Measurements from ENCODE around the gene OSTN.

The OSTN gene

DNA sequence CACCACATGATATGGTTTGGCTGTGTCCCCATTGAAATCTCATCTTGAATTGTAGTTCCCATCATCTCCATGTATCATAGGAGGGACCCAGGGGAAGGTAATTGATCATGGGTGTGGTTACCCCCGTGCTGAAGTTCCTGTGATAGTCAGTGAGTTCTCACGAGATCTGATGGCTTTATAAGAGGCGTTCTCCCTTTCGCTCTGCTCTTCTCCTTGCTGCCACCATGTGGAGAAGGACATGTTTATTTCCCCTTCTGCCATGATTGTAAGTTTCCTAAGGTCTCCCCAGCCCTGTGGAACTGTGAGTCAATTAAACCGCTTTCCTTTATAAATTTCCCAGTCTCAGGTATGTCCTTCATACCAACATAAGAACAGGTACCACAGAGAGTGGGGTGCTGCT lies 21.9 kb downstream of the OSTN start:
- TF ChIP-seq ISL1 (CRISPR knock-in tag; IDR thresholded peaks at IDR 0.05) (no peak), ARNTL (CRISPR knock-in tag; IDR thresholded peaks at IDR 0.05; ENCODE audit: borderline replicate concordance, low read depth) (no peak), RARB (CRISPR knock-in tag; IDR thresholded peaks at IDR 0.05) (no peak), CSDC2 (CRISPR knock-in tag; IDR thresholded peaks at IDR 0.05) (no peak), OSR1 (CRISPR knock-in tag; IDR thresholded peaks at IDR 0.05) (no peak), ZFP30 (CRISPR knock-in tag; IDR thresholded peaks at IDR 0.05) (no peak)
- TF ChIP-seq, protein P1, sequence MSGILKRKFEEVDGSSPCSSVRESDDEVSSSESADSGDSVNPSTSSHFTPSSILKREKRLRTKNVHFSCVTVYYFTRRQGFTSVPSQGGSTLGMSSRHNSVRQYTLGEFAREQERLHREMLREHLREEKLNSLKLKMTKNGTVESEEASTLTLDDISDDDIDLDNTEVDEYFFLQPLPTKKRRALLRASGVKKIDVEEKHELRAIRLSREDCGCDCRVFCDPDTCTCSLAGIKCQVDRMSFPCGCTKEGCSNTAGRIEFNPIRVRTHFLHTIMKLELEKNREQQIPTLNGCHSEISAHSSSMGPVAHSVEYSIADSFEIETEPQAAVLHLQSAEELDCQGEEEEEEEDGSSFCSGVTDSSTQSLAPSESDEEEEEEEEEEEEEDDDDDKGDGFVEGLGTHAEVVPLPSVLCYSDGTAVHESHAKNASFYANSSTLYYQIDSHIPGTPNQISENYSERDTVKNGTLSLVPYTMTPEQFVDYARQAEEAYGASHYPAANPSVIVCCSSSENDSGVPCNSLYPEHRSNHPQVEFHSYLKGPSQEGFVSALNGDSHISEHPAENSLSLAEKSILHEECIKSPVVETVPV (CRISPR knock-in tag; IDR thresholded peaks at IDR 0.05) = no peak
- no peak for ATAC-seq

DNA sequence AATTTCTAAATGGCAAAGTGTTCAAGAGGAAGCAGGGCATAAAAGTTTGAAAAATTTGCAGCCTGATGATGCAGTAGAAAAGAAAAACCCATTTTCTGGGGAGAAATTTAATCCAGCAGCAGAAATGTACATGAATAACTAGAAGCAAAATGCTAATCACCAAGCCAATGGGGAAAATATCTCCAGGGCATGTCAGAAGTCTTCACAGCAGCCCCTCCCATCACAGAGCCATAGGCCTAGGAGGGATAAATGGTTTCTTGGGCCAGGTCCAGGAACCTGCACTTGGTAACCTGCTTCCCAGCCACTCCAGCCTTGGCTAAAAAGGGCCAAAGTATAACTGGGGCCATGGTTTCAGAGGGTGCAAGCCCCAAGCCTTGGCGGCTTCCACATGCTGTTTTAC lies 22.6 kb downstream of the OSTN start:
- TF ChIP-seq ZFP3 (CRISPR knock-in tag; IDR thresholded peaks at IDR 0.05) (no peak), SNAI2 (CRISPR knock-in tag; IDR thresholded peaks at IDR 0.05) (no peak), ISL1 (CRISPR knock-in tag; IDR thresholded peaks at IDR 0.05) (no peak), ZNF70 (CRISPR knock-in tag; IDR thresholded peaks at IDR 0.05) (no peak), ZNF8 (CRISPR knock-in tag; IDR thresholded peaks at IDR 0.05) (no peak)
- TF ChIP-seq, protein P2, sequence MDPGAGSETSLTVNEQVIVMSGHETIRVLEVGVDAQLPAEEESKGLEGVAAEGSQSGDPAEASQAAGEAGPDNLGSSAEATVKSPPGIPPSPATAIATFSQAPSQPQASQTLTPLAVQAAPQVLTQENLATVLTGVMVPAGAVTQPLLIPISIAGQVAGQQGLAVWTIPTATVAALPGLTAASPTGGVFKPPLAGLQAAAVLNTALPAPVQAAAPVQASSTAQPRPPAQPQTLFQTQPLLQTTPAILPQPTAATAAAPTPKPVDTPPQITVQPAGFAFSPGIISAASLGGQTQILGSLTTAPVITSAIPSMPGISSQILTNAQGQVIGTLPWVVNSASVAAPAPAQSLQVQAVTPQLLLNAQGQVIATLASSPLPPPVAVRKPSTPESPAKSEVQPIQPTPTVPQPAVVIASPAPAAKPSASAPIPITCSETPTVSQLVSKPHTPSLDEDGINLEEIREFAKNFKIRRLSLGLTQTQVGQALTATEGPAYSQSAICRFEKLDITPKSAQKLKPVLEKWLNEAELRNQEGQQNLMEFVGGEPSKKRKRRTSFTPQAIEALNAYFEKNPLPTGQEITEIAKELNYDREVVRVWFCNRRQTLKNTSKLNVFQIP (CRISPR knock-in tag; IDR thresholded peaks at IDR 0.05; ENCODE audit: borderline replicate concordance, low read depth) = no peak
- no peak for ATAC-seq

DNA sequence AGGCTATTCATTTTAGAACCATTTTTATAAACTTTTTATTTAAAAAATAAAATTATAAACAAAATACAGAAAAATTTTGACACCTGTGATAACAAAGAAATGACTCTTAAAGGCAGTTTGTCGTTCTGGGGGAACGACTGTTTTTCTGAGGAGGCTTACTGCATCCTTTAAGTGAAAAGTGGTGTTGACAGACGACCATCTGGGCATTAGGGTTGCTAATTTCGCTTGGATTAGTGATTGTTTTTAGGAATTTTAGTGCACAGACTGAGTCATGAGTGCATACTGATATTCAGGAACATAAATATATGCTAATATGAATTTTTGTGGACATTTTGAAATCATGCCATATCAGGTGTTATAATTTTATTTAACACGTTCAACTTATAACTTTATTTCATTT lies 28.5 kb downstream of the OSTN start:
- TF ChIP-seq GLIS3 (CRISPR knock-in tag; IDR thresholded peaks at IDR 0.05) (no peak), SNAI2 (CRISPR knock-in tag; IDR thresholded peaks at IDR 0.05) (no peak), OSR1 (CRISPR knock-in tag; IDR thresholded peaks at IDR 0.05) (no peak), PPARA (CRISPR knock-in tag; IDR thresholded peaks at IDR 0.05; ENCODE audit: borderline replicate concordance) (no peak), ZNF70 (CRISPR knock-in tag; IDR thresholded peaks at IDR 0.05) (no peak), BACH2 (CRISPR knock-in tag; IDR thresholded peaks at IDR 0.05; ENCODE audit: borderline replicate concordance) (no peak), ZFP30 (CRISPR knock-in tag; IDR thresholded peaks at IDR 0.05) (no peak), ZNF565 (CRISPR knock-in tag; conservative IDR thresholded peaks at IDR 0.05; ENCODE audit: low read depth) (no peak), ZC3H10 (CRISPR knock-in tag; IDR thresholded peaks at IDR 0.05) (no peak), ISL1 (CRISPR knock-in tag; IDR thresholded peaks at IDR 0.05) (no peak), TOX (CRISPR knock-in tag; IDR thresholded peaks at IDR 0.05; ENCODE audit: borderline replicate concordance) (no peak), ZFP3 (CRISPR knock-in tag; IDR thresholded peaks at IDR 0.05) (no peak)
- TF ChIP-seq, protein P1 (CRISPR knock-in tag; IDR thresholded peaks at IDR 0.05) = no peak
- TF ChIP-seq, protein P2 (CRISPR knock-in tag; IDR thresholded peaks at IDR 0.05; ENCODE audit: borderline replicate concordance, low read depth) = no peak
- TF ChIP-seq, protein P3, sequence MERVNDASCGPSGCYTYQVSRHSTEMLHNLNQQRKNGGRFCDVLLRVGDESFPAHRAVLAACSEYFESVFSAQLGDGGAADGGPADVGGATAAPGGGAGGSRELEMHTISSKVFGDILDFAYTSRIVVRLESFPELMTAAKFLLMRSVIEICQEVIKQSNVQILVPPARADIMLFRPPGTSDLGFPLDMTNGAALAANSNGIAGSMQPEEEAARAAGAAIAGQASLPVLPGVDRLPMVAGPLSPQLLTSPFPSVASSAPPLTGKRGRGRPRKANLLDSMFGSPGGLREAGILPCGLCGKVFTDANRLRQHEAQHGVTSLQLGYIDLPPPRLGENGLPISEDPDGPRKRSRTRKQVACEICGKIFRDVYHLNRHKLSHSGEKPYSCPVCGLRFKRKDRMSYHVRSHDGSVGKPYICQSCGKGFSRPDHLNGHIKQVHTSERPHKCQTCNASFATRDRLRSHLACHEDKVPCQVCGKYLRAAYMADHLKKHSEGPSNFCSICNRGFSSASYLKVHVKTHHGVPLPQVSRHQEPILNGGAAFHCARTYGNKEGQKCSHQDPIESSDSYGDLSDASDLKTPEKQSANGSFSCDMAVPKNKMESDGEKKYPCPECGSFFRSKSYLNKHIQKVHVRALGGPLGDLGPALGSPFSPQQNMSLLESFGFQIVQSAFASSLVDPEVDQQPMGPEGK (CRISPR knock-in tag; IDR thresholded peaks at IDR 0.05; ENCODE audit: borderline replicate concordance) = no peak

DNA sequence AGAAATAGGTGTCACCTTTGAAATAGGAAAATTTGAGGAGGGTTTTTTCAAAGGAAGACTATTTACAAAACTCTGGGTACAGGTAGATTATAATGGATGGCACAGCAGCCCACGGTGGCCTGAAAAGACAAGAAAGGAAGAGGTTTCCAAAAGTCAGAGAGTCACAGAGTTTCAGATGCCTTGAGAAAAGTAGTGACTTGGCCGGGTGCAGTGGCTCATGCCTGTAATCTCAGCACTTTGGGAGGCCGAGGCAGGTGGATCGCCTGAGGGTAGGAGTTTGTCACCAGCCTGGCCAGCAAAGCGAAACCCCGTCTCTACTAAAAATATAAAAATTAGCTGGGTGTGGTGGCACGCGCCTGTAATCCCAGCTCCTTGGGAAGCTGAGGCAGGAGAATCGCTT lies 35.2 kb downstream of the OSTN start:
- ATAC-seq = no peak
- TF ChIP-seq GLIS3 (CRISPR knock-in tag; IDR thresholded peaks at IDR 0.05) (no peak), OSR1 (CRISPR knock-in tag; IDR thresholded peaks at IDR 0.05) (no peak), ZFP30 (CRISPR knock-in tag; IDR thresholded peaks at IDR 0.05) (no peak), ARNTL (CRISPR knock-in tag; IDR thresholded peaks at IDR 0.05; ENCODE audit: borderline replicate concordance, low read depth) (no peak), TSHZ2 (CRISPR knock-in tag; IDR thresholded peaks at IDR 0.05) (no peak), ISL1 (CRISPR knock-in tag; IDR thresholded peaks at IDR 0.05) (no peak), RARB (CRISPR knock-in tag; IDR thresholded peaks at IDR 0.05) (no peak), ESRRG (CRISPR knock-in tag; IDR thresholded peaks at IDR 0.05) (no peak)
- TF ChIP-seq, protein P3 (CRISPR knock-in tag; IDR thresholded peaks at IDR 0.05; ENCODE audit: borderline replicate concordance) = no peak
- TF ChIP-seq, protein P1 (CRISPR knock-in tag; IDR thresholded peaks at IDR 0.05) = no peak

More for the DNA sequence above, 28.5 kb downstream of the OSTN start:
- no peak for ATAC-seq

Data from SK-N-SH treated with all-trans-retinoic acid at 6 μM for 48 hours (cell line).